ENCODE results near the gene BACE2.

DNA sequence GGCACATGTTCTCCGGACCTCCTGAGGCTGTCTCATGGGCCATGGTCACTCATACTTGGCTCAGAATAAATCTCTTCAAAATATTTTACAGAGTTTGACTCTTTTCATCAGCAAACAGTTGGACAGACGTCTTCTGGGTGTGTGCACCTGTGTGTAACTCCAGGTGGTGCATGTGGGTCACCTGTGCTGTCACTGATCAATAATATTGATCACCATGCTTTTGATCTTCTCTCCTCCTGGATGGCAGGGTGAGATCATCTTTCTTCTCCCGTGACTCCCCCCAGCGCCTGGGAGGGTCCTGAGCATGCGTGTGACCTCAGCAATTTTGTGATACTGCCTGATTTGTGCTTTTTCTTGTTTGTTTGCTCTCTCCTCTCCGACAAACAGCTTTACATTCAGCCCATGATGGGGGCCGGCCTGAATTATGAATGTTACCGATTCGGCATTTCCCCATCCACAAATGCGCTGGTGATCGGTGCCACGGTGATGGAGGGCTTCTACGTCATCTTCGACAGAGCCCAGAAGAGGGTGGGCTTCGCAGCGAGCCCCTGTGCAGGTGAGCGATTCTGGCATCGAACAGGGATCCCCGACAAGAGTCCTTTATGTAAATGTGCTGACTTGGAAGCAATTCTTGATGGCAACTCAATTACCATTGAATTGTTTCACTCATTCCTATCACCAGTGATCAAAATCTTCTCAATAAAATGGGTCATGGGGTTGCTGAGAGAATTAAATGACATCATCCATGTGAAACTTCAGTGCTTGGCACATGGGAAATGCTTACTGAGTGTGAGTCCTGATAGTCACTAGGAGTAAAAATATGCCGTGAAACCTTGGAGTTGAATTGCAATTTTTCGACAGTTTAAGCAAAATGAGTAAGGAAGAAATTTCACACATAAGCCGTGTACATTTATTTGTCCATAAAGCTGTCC, 89.1 kb downstream of the BACE2 start:
- TF ChIP-seq POLR2A (IDR thresholded peaks at IDR 0.05; ENCODE audit: low read depth, low read length), result no peak
- no peak for TF ChIP-seq EZH2 (IDR thresholded peaks at IDR 0.05; ENCODE audit: borderline replicate concordance, low read depth, low read length, severe bottlenecking)
- TF ChIP-seq, protein P1, sequence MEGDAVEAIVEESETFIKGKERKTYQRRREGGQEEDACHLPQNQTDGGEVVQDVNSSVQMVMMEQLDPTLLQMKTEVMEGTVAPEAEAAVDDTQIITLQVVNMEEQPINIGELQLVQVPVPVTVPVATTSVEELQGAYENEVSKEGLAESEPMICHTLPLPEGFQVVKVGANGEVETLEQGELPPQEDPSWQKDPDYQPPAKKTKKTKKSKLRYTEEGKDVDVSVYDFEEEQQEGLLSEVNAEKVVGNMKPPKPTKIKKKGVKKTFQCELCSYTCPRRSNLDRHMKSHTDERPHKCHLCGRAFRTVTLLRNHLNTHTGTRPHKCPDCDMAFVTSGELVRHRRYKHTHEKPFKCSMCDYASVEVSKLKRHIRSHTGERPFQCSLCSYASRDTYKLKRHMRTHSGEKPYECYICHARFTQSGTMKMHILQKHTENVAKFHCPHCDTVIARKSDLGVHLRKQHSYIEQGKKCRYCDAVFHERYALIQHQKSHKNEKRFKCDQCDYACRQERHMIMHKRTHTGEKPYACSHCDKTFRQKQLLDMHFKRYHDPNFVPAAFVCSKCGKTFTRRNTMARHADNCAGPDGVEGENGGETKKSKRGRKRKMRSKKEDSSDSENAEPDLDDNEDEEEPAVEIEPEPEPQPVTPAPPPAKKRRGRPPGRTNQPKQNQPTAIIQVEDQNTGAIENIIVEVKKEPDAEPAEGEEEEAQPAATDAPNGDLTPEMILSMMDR (IDR thresholded peaks at IDR 0.05; ENCODE audit: extremely low read depth in 1 of 2, insufficient read depth in 1 of 2, low read depth in 1 of 2, low read length in 2 of 2), result no peak
- no peak for TF ChIP-seq JUN (IDR thresholded peaks at IDR 0.05; ENCODE audit: borderline replicate concordance, insufficient read depth, insufficient read length, low read depth)
- no peak for TF ChIP-seq POLR2AphosphoS5 (IDR thresholded peaks at IDR 0.05; ENCODE audit: insufficient read depth, low read depth, low read length)
- no peak for TF ChIP-seq GATA2 (IDR thresholded peaks at IDR 0.05; ENCODE audit: insufficient read depth, insufficient read length, low read depth, low read length)
- TF ChIP-seq, protein P2, sequence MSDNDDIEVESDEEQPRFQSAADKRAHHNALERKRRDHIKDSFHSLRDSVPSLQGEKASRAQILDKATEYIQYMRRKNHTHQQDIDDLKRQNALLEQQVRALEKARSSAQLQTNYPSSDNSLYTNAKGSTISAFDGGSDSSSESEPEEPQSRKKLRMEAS (IDR thresholded peaks at IDR 0.05; ENCODE audit: insufficient read depth, insufficient read length), result no peak
- no peak for TF ChIP-seq FOS (IDR thresholded peaks at IDR 0.05; ENCODE audit: borderline replicate concordance, insufficient read depth, low read length)
